SJSA1 (cell line): ENCODE measurements around the gene PTPRD. TPM values are rescaled to one million over a fixed set of nuclear protein-coding genes. Genes with fewer than 3 reads are reported as not detected.

ENCODE experiments used
- DNase-seq, 2 experiments: peaks; one replicate each; pipeline ENCODE4 v3.0.0-alpha.2; 2015 to 2020; ENCODE audit warnings: low spot score in 2 of 2, low read depth in 1 of 2
- H3K27ac ChIP-seq: fragments of 250-450 bp; sonication (Bioruptor Pico); 2 replicates; pipeline ENCODE4 v1.5.1; 2020; ENCODE audit warnings: mild to moderate bottlenecking, moderate library complexity
- H3K27me3 ChIP-seq: fragments of 250-450 bp; sonication (Bioruptor Pico); replicated peaks from 2 replicates; pipeline ENCODE4 v1.5.1; 2020; ENCODE audit warnings: mild to moderate bottlenecking, moderate library complexity
- H3K36me3 ChIP-seq: fragments of 250-450 bp; sonication (Bioruptor Pico); 2 replicates; pipeline ENCODE4 v1.5.1; 2020; ENCODE audit warnings: mild to moderate bottlenecking
- H3K4me1 ChIP-seq: fragments of 250-450 bp; sonication (Bioruptor Pico); replicated peaks from 2 replicates; pipeline ENCODE4 v1.6.1; 2021; ENCODE audit warnings: mild to moderate bottlenecking
- H3K4me3 ChIP-seq: fragments of 250-450 bp; sonication (Bioruptor Pico); 2 replicates; pipeline ENCODE4 v1.5.1; 2020; ENCODE audit warnings: mild to moderate bottlenecking
- H3K9me3 ChIP-seq: fragments of 250-450 bp; sonication (Bioruptor Pico); replicated peaks from 2 replicates; pipeline ENCODE4 v1.5.1; 2020; ENCODE audit warnings: mild to moderate bottlenecking
- total RNA-seq: library from RNA; depleted of rRNA; stranded (reverse); fragments of >200 nt; shearing (Covaris generic); gene quantifications from 2 replicates; pipeline ENCODE4 v1.2.3, GENCODE V29; 2014

PTPRD gene
- total RNA-seq, 1 experiment from 2014 or later, result not detected

- Histone ChIP-seq H3K4me3 (no peak overlapping the region), H3K27me3 (no peaks in the 10 kb centered on the region), H3K27ac (no peak overlapping the region), H3K4me1 (no peaks in the 10 kb centered on the region), H3K9me3 (no peaks in the 10 kb centered on the region), H3K36me3 (no peaks in the 10 kb centered on the region)
- DNase-seq, result no peak
These were observed 938.3 kb downstream of the PTPRD start for GRCh38 chr9:9674461-9674860.

GRCh38 chr9:9670454-9670853 is 942.3 kb downstream of the PTPRD start:
- no peaks in the 10 kb centered on the region for H3K36me3 ChIP-seq
- no peak overlapping the region for H3K4me3 ChIP-seq
- no peaks in the 10 kb centered on the region for H3K4me1 ChIP-seq
- no peak overlapping the region for H3K27ac ChIP-seq
- no peaks in the 10 kb centered on the region for H3K27me3 ChIP-seq
- H3K9me3 ChIP-seq, result no peaks in the 10 kb centered on the region
- no peak for DNase-seq

DNA sequence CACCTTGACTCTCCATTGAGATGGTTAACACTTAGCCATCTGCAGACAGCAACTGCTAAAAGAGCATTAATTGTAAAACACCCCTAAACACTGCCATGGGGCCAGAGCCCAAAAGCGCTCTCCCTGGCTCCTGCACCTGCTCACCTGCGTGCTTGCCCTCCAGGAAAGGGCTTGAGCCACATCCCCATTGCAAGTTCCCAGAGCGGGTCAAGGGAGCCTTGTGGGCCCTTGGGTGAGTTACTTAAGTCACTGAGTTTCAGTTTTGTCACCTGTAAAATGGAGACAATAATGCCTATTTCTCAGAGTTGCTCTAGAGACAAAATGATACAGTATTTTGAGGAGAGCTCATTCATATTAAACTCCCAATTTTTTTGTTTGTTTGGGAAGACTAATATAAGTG is 967.8 kb downstream of the PTPRD start:
- Histone ChIP-seq H3K4me3 (no peak overlapping the region), H3K4me1 (no peaks in the 10 kb centered on the region), H3K36me3 (no peaks in the 10 kb centered on the region), H3K9me3 (no peaks in the 10 kb centered on the region), H3K27ac (no peak overlapping the region), H3K27me3 (no peaks in the 10 kb centered on the region)
- no peak for DNase-seq

- H3K27ac ChIP-seq, result no peak overlapping the region
- H3K27me3 ChIP-seq, result no peaks in the 10 kb centered on the region
- no peaks in the 10 kb centered on the region for H3K9me3 ChIP-seq
- no peaks in the 10 kb centered on the region for H3K36me3 ChIP-seq
- no peak overlapping the region for H3K4me3 ChIP-seq
- no peaks in the 10 kb centered on the region for H3K4me1 ChIP-seq
- DNase-seq, result no peak
These were observed 981.5 kb downstream of the PTPRD start for GRCh38 chr9:9631284-9631683.

- Histone ChIP-seq H3K4me3 (no peak overlapping the region), H3K36me3 (no peaks in the 10 kb centered on the region), H3K4me1 (no peaks in the 10 kb centered on the region), H3K27me3 (no peaks in the 10 kb centered on the region), H3K27ac (no peak overlapping the region), H3K9me3 (no peaks in the 10 kb centered on the region)
- DNase-seq, result no peak
These were observed 987.6 kb downstream of the PTPRD start for GRCh38 chr9:9625248-9625647.

- DNase-seq, result no peak
- Histone ChIP-seq H3K4me1 (no peaks in the 10 kb centered on the region), H3K4me3 (no peak overlapping the region), H3K27me3 (no peaks in the 10 kb centered on the region), H3K27ac (no peak overlapping the region), H3K9me3 (no peaks in the 10 kb centered on the region), H3K36me3 (no peaks in the 10 kb centered on the region)
These were observed 989.3 kb downstream of the PTPRD start for GRCh38 chr9:9623506-9623905.

DNA sequence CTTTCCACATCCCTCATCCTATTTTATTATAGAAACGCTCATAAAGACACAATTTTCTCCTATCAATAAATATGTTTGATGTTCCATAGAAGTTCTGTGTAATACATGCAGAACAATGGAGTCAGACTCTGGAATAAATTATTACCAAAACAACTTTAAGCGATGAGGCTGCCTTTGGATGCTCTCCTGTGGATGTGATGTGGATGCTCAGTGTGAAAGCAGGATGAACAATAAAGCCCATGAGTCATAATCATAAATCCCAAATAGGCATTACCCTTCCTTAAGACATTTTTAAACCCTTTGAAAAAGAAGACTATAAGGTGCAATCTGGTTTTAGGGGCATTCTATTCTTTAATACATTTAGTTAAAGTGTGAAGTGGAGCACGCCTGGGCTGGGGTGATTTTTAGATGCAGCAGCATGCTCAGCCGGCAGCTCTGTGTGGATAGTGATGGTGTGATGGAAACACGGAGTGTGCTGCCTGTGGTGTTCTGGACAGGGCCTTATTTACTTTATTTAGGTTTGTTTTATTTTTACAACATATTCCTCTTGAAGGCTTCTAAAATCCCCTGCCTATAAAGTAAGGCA is 991.4 kb downstream of the PTPRD start:
- no peak for DNase-seq
- H3K27ac ChIP-seq, result no peak overlapping the region
- H3K27me3 ChIP-seq, result no peaks in the 10 kb centered on the region
- H3K9me3 ChIP-seq, result no peaks in the 10 kb centered on the region
- no peak overlapping the region for H3K4me3 ChIP-seq
- no peaks in the 10 kb centered on the region for H3K36me3 ChIP-seq
- no peaks in the 10 kb centered on the region for H3K4me1 ChIP-seq

- Histone ChIP-seq H3K36me3 (no peaks in the 10 kb centered on the region), H3K27me3 (no peaks in the 10 kb centered on the region), H3K27ac (no peak overlapping the region), H3K9me3 (no peaks in the 10 kb centered on the region), H3K4me1 (no peaks in the 10 kb centered on the region), H3K4me3 (no peak overlapping the region)
- DNase-seq, result no peak
These were observed 992.1 kb downstream of the PTPRD start for GRCh38 chr9:9620736-9621135.

GRCh38 chr9:9615086-9615485 is 997.7 kb downstream of the PTPRD start:
- no peaks in the 10 kb centered on the region for H3K9me3 ChIP-seq
- no peaks in the 10 kb centered on the region for H3K36me3 ChIP-seq
- no peaks in the 10 kb centered on the region for H3K27me3 ChIP-seq
- H3K4me3 ChIP-seq, result no peak overlapping the region
- H3K4me1 ChIP-seq, result no peaks in the 10 kb centered on the region
- no peak overlapping the region for H3K27ac ChIP-seq
- DNase-seq, result no peak

DNA sequence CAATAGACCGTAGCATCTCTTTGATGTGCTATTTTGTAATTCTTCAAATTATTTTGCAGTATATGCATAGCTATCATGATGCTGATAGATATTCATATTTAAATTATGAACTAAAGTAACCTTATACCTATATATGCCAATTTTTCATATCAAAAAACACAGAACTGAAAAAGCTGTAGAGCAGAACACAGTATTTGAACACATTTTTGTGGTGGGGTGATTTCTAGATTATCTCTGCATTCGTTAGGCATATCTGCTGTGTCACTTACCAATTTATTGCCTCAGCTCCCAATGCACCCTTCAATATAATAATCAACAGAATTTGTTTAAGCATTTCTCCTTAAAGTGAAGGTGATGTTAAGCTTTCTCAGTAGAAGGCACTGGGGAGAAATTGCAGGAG is 998.2 kb downstream of the PTPRD start:
- Histone ChIP-seq H3K4me1 (no peaks in the 10 kb centered on the region), H3K9me3 (no peaks in the 10 kb centered on the region), H3K4me3 (no peak overlapping the region), H3K27ac (no peak overlapping the region), H3K36me3 (no peaks in the 10 kb centered on the region), H3K27me3 (no peaks in the 10 kb centered on the region)
- DNase-seq, result no peak

- no peak for DNase-seq
- H3K27me3 ChIP-seq, result no peaks in the 10 kb centered on the region
- no peaks in the 10 kb centered on the region for H3K4me1 ChIP-seq
- no peak overlapping the region for H3K4me3 ChIP-seq
- H3K9me3 ChIP-seq, result no peaks in the 10 kb centered on the region
- H3K36me3 ChIP-seq, result no peaks in the 10 kb centered on the region
- H3K27ac ChIP-seq, result no peak overlapping the region
These were observed 1000.0 kb downstream of the PTPRD start for GRCh38 chr9:9612755-9613154.

DNA sequence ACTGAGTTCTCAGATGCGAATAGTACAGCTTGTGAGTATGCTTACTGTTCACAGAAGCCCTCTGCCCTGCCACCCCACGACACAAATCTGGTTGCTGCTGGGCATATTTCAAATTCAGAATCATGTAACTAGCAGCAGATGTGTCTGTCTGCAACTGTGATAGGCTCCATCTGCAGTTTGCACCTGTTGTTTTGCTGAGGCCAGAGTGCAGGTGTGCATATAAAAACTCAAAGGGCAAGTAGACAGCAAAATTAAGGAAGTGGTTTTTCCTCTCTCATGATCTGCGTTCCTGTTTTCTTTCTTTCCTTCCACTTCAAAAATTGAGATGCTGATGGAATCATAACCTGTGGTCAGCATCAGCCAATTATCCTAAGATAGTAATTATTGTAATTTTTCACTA is 1000.5 kb downstream of the PTPRD start:
- no peaks in the 10 kb centered on the region for H3K9me3 ChIP-seq
- H3K4me3 ChIP-seq, result no peak overlapping the region
- no peaks in the 10 kb centered on the region for H3K4me1 ChIP-seq
- H3K27me3 ChIP-seq, result no peaks in the 10 kb centered on the region
- DNase-seq, result no peak
- no peaks in the 10 kb centered on the region for H3K36me3 ChIP-seq
- H3K27ac ChIP-seq, result no peak overlapping the region

DNA sequence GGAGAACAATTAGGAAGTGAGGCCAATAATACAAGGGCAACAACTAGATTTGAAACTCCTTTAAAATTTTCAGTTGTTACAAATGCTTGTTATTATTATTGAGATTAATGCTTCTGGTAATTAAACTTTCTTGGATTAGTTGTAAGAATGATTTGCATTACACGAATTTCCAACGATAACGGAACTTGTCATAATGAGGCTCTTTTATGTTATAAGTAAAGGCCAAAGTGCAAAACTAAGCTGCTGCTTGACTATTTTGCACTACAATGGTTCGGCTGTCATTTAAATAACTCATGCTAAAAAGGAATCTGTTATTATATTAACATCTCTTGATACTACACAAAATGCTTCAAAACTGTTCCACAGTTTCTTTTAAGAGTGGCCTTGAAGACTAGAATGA is 1007.1 kb downstream of the PTPRD start:
- no peaks in the 10 kb centered on the region for H3K27me3 ChIP-seq
- H3K36me3 ChIP-seq, result no peaks in the 10 kb centered on the region

DNA sequence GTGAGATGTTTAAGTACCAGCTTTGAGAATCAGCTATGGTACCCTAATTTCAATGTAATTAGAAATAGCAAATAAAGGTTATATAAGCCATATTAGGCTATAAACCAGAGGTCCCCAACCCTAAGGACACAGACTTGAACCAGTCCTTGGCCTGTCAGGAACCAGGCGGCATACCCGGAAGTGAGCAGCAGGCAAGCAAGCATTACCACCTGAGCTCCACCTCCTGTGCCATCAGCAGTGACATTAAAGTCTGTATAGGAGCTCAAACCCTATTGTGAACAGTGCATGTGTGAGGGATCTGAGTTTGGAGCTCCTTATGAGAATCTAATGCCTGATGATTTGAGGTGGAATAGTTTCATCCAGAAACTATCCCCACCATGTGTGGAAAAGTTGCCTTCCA is 1009.5 kb downstream of the PTPRD start:
- Histone ChIP-seq H3K27me3 (no peaks in the 10 kb centered on the region), H3K4me3 (no peak overlapping the region), H3K36me3 (no peaks in the 10 kb centered on the region), H3K27ac (no peak overlapping the region), H3K9me3 (no peaks in the 10 kb centered on the region), H3K4me1 (no peaks in the 10 kb centered on the region)
- DNase-seq, result no peak

More for the DNA sequence above, 1007.1 kb downstream of the PTPRD start:
- no peak overlapping the region for H3K27ac ChIP-seq
- no peaks in the 10 kb centered on the region for H3K4me1 ChIP-seq
- H3K4me3 ChIP-seq, result no peak overlapping the region
- no peaks in the 10 kb centered on the region for H3K9me3 ChIP-seq
- DNase-seq, result no peak

- H3K27ac ChIP-seq, result no peak overlapping the region
- DNase-seq, result no peak
- H3K4me3 ChIP-seq, result no peak overlapping the region
These were observed 1014.1 kb downstream of the PTPRD start for GRCh38 chr9:9598723-9599122.

More at GRCh38 chr9:9598723-9599122, 1014.1 kb downstream of the PTPRD start:
- H3K27me3 ChIP-seq, result no peaks in the 10 kb centered on the region
- no peaks in the 10 kb centered on the region for H3K9me3 ChIP-seq
- H3K36me3 ChIP-seq, result no peaks in the 10 kb centered on the region
- H3K4me1 ChIP-seq, result no peaks in the 10 kb centered on the region
